ENCODE data around the gene XPO6.

DNA sequence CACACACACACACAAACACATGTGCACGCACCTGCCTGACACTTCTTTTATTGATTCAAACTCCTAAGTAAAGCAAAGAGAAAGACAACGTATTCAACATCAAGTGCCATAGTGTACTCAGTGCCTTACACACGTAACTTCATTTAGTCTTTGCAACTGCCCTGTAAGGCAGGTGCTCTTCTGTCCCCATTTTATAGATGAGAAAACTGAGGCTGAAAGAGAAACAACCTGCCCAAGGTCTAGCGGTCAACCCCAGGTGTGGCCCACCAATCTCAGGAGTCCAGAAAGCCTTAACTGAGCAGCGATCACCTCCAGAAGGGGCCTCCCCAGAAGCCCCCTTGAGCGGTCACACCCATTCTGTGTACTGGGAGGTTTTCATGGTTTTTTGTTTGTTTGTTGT, 137.9 kb downstream of the XPO6 start:
- TF ChIP-seq, protein P1, sequence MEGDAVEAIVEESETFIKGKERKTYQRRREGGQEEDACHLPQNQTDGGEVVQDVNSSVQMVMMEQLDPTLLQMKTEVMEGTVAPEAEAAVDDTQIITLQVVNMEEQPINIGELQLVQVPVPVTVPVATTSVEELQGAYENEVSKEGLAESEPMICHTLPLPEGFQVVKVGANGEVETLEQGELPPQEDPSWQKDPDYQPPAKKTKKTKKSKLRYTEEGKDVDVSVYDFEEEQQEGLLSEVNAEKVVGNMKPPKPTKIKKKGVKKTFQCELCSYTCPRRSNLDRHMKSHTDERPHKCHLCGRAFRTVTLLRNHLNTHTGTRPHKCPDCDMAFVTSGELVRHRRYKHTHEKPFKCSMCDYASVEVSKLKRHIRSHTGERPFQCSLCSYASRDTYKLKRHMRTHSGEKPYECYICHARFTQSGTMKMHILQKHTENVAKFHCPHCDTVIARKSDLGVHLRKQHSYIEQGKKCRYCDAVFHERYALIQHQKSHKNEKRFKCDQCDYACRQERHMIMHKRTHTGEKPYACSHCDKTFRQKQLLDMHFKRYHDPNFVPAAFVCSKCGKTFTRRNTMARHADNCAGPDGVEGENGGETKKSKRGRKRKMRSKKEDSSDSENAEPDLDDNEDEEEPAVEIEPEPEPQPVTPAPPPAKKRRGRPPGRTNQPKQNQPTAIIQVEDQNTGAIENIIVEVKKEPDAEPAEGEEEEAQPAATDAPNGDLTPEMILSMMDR (IDR thresholded peaks at IDR 0.05) = no peak
- TF ChIP-seq POLR2A (IDR thresholded peaks at IDR 0.05) = no peak
